ENCODE measurements around the gene RAI1.
A peak's percentile ranks its signal among the peaks of the same experiment; 100 is the strongest.

Gene RAI1

GRCh38 chr17:17757956-17758845, 76.9 kb downstream of the RAI1 start:
- Mint-ChIP-seq H3K27ac (peak overlapping the region; percentile 31), H3K36me3 (ENCODE audit: low read depth) (no peaks in the 10 kb centered on the region), H3K4me3 (peak overlapping the region; percentile 57), H3K4me1 (peaks cover 40% of the 10 kb centered on the region), H3K9me3 (no peaks in the 10 kb centered on the region), H3K27me3 (no peaks in the 10 kb centered on the region)
- no peak for ATAC-seq
- DNase-seq, result no peak

DNA sequence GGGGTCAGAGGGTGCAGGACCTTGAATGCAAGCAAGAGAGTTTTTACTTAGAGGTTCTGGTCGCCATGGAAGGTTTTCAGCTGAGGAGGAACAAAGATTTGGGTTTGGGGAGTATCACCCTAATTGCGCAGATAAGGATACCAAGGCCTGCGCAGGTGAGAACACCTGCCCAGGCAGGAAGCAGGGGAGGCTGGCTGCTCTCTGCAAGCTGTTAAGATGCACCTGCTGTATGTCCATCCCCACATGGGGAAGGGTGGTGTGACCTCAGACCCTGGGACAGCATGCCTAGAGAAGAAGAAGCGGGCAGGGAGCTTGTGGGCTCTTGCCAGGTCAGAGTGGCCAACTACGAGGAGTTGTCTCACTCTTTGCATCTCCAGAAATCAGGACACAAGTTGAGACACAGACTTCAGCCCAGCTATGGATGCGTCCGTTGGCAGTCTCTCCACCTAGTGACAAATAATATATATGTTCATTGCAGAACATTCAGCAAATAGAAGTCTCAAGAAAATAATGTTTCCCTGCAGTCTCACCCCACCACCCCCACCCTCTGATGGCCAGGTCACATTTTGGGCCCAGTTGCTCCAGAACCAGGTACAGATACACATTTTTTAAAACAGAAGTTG, 77.8 kb downstream of the RAI1 start:
- DNase-seq (no peak), ATAC-seq (no peak)
- Mint-ChIP-seq H3K27ac (no peak overlapping the region), H3K4me3 (no peak overlapping the region), H3K36me3 (ENCODE audit: low read depth) (no peaks in the 10 kb centered on the region), H3K9me3 (no peaks in the 10 kb centered on the region), H3K4me1 (peaks cover 40% of the 10 kb centered on the region), H3K27me3 (no peaks in the 10 kb centered on the region)

DNA sequence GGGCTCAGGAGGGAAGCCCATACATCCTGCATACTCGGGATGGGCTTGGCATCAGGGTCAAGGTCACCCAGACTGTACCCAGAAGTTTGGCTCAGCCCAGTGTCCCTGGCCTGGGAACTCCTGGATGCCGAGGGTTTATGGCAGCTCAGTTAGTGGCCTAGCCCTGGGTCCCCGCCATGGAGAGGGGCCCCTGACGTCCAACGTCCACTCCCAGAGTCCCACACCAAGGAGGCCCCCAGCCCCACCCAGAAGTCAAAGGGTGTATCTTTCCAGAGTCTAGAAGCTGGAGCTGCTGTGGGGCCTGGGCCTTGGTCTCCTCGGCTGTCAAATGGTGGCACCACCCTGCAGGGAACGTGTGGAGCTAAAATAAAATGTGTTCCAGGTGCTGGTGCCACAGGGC, 79.1 kb downstream of the RAI1 start:
- peaks cover 44% of the 10 kb centered on the region for H3K4me1 Mint-ChIP-seq

GRCh38 chr17:17760872-17761550, 79.8 kb downstream of the RAI1 start:
- DNase-seq, result no peak
- no peak for ATAC-seq
- H3K27ac Mint-ChIP-seq, result no peak overlapping the region
- H3K9me3 Mint-ChIP-seq, result no peaks in the 10 kb centered on the region
- H3K4me1 Mint-ChIP-seq, result peaks cover 45% of the 10 kb centered on the region
- no peaks in the 10 kb centered on the region for H3K36me3 Mint-ChIP-seq (ENCODE audit: low read depth)
- H3K27me3 Mint-ChIP-seq, result no peaks in the 10 kb centered on the region
- H3K4me3 Mint-ChIP-seq, result no peak overlapping the region

More for the DNA sequence above, 79.1 kb downstream of the RAI1 start:
- DNase-seq (no peak), ATAC-seq (no peak)
- Mint-ChIP-seq H3K36me3 (ENCODE audit: low read depth) (no peaks in the 10 kb centered on the region), H3K27me3 (no peaks in the 10 kb centered on the region), H3K4me3 (no peak overlapping the region), H3K27ac (no peak overlapping the region), H3K9me3 (no peaks in the 10 kb centered on the region)

GRCh38 chr17:17761894-17762743, 80.9 kb downstream of the RAI1 start:
- no peaks in the 10 kb centered on the region for H3K36me3 Mint-ChIP-seq (ENCODE audit: low read depth)
- H3K9me3 Mint-ChIP-seq, result no peaks in the 10 kb centered on the region
- H3K4me1 Mint-ChIP-seq, result peaks cover 45% of the 10 kb centered on the region
- no peaks in the 10 kb centered on the region for H3K27me3 Mint-ChIP-seq
- ATAC-seq (no peak), DNase-seq (no peak)
- H3K27ac Mint-ChIP-seq, result no peak overlapping the region
- H3K4me3 Mint-ChIP-seq, result no peak overlapping the region

DNA sequence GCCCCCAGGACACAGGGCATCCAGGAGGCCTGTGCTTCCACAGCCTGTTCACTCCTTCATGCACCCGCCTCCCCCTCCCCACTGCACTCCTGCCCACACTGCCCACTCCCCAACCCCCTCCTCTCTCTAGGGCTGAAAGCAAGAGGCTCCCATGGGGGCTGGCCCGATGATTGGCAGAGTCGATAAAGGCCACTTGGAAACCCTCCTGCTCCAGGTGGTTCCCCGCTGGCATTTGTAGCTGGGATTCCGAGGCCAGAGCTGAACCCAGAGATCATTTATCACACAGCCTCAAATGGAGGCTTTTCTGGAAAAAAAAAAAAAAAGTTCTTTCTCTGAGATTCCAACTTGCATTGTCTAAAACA, 81.5 kb downstream of the RAI1 start:
- ATAC-seq, result no peak
- H3K36me3 Mint-ChIP-seq (ENCODE audit: low read depth), result no peaks in the 10 kb centered on the region
- H3K27ac Mint-ChIP-seq, result no peak overlapping the region
- no peak overlapping the region for H3K4me3 Mint-ChIP-seq
- H3K27me3 Mint-ChIP-seq, result no peaks in the 10 kb centered on the region
- H3K9me3 Mint-ChIP-seq, result no peaks in the 10 kb centered on the region
- H3K4me1 Mint-ChIP-seq, result peaks cover 39% of the 10 kb centered on the region
- DNase-seq, result no peak

DNA sequence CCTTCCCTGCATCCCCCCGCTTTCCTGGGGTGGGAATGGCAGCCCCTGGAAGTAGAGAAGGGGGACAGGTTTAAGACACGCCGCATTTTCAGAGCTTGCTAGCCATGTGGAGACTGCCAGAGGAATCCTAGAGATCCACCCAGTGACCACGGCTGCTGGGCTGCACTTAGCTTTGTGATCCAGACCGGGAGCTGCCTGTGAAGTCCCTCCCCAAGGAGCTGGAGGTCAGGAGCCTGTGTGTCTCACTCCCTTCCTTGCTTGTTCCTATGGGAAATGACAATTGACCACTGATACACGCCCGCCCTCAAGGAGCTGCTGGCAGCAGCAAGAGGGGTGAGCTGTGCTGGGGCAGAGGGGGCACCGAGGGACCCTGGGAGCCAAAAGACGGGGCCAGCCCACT, 81.9 kb downstream of the RAI1 start:
- no peak overlapping the region for H3K4me3 Mint-ChIP-seq
- no peaks in the 10 kb centered on the region for H3K27me3 Mint-ChIP-seq
- no peak for ATAC-seq
- H3K27ac Mint-ChIP-seq, result no peak overlapping the region
- no peak for DNase-seq
- H3K36me3 Mint-ChIP-seq (ENCODE audit: low read depth), result no peaks in the 10 kb centered on the region
- H3K4me1 Mint-ChIP-seq, result peaks cover 35% of the 10 kb centered on the region
- H3K9me3 Mint-ChIP-seq, result no peaks in the 10 kb centered on the region

DNA sequence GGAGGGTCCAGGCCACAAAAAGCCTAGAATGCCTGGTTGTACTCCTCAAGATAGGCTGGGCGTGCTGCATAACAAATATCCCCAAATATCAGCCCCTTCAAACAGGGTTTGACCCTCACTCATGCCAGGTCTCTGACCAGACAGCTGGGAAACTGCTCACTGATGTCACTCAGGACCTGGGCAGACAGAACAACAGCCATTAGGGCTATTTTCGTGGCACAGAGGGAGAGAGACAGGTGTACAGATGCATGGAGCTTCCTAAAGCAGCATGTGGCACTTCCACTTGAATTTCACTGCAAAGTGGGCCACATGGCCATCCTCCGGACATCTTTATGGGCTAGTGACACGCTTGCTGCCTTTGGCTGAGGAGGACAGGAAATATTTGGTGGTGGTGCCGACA, 82.5 kb downstream of the RAI1 start:
- Mint-ChIP-seq H3K36me3 (ENCODE audit: low read depth) (no peaks in the 10 kb centered on the region), H3K9me3 (no peaks in the 10 kb centered on the region), H3K27ac (no peak overlapping the region), H3K4me3 (no peak overlapping the region), H3K4me1 (peaks cover 31% of the 10 kb centered on the region), H3K27me3 (no peaks in the 10 kb centered on the region)
- DNase-seq (no peak), ATAC-seq (no peak)

- H3K4me3 Mint-ChIP-seq, result no peak overlapping the region
- peaks cover 31% of the 10 kb centered on the region for H3K4me1 Mint-ChIP-seq
- no peaks in the 10 kb centered on the region for H3K36me3 Mint-ChIP-seq (ENCODE audit: low read depth)
- no peaks in the 10 kb centered on the region for H3K9me3 Mint-ChIP-seq
- no peak for ATAC-seq
- peak overlapping the region; percentile 64 for H3K27ac Mint-ChIP-seq
- no peaks in the 10 kb centered on the region for H3K27me3 Mint-ChIP-seq
- DNase-seq, result no peak
Measured at GRCh38 chr17:17765359-17766076, 84.3 kb downstream of the RAI1 start.

GRCh38 chr17:17766077-17766743, 85.0 kb downstream of the RAI1 start:
- DNase-seq (no peak), ATAC-seq (peak; percentile 9)
- peak overlapping the region; percentile 31 for H3K27ac Mint-ChIP-seq
- no peaks in the 10 kb centered on the region for H3K9me3 Mint-ChIP-seq
- H3K4me1 Mint-ChIP-seq, result peaks cover 31% of the 10 kb centered on the region
- no peaks in the 10 kb centered on the region for H3K36me3 Mint-ChIP-seq (ENCODE audit: low read depth)
- no peaks in the 10 kb centered on the region for H3K27me3 Mint-ChIP-seq
- no peak overlapping the region for H3K4me3 Mint-ChIP-seq

GRCh38 chr17:17766744-17767120, 85.5 kb downstream of the RAI1 start:
- peaks cover 31% of the 10 kb centered on the region for H3K4me1 Mint-ChIP-seq
- H3K27ac Mint-ChIP-seq, result no peak overlapping the region
- DNase-seq (no peak), ATAC-seq (no peak)
- H3K4me3 Mint-ChIP-seq, result no peak overlapping the region
- H3K36me3 Mint-ChIP-seq (ENCODE audit: low read depth), result no peaks in the 10 kb centered on the region
- H3K9me3 Mint-ChIP-seq, result no peaks in the 10 kb centered on the region
- no peaks in the 10 kb centered on the region for H3K27me3 Mint-ChIP-seq

DNA sequence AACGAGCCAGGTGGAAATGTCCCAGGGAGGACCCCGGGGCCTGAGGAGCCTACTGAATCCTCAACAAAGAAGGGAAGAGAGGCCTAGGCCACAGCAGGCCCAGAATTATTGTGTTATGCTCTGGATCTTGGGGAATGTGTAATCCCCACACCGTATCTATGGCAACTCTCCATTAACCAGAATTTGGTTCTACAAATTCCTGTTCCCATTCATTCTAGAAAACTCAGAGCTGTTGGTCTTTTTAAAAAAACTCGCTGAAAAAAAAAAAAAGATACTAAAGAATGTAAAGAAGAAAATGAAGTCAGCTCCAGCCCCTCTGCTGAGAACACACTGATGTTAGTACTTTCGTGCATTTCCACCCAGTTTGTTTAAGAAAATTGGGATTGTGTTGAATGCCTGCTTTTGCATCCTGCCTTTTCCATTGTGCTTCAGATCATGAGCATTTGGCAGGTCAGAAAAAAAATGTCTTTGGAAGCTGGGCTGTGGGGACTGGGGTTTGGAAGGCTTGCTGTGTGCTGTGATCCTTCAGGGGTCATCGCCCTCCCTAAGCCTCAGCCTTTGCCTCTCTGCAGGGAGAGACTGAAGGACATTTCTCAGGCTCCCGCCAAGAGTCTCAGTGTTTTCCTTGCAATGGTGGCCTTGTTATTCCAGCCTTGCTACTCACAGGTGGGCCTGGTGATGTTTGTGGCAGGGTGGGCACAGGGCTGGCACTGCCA, 86.1 kb downstream of the RAI1 start:
- Mint-ChIP-seq H3K27me3 (no peaks in the 10 kb centered on the region), H3K4me3 (no peak overlapping the region), H3K4me1 (peaks cover 31% of the 10 kb centered on the region), H3K27ac (no peak overlapping the region), H3K9me3 (no peaks in the 10 kb centered on the region), H3K36me3 (ENCODE audit: low read depth) (no peaks in the 10 kb centered on the region)
- ATAC-seq, result no peak
- DNase-seq, result no peak

- DNase-seq (no peak), ATAC-seq (no peak)
- no peak overlapping the region for H3K27ac Mint-ChIP-seq
- no peaks in the 10 kb centered on the region for H3K9me3 Mint-ChIP-seq
- H3K27me3 Mint-ChIP-seq, result no peaks in the 10 kb centered on the region
- no peaks in the 10 kb centered on the region for H3K36me3 Mint-ChIP-seq (ENCODE audit: low read depth)
- peaks cover 36% of the 10 kb centered on the region for H3K4me1 Mint-ChIP-seq
- H3K4me3 Mint-ChIP-seq, result no peak overlapping the region
Measured at GRCh38 chr17:17767887-17768418, 86.7 kb downstream of the RAI1 start.

All from activated naive CD8-positive, alpha-beta T cell treated with anti-CD3 and anti-CD28 coated beads, Interleukin-2, amount 50 U/mL, for 24 hours (primary cell).